ENCODE data around the gene ZFC3H1.
A peak's percentile ranks its signal among the peaks of the same experiment; 100 is the strongest.
"Not testable (repeated sequence)": the region's sequence is repeated elsewhere in the genome, so short reads cannot be mapped to it uniquely, and the experiment has no call there.

ZFC3H1 gene

GRCh38 chr12:71663561-71664410 lies at the start of gene ZFC3H1, which contains the start of gene THAP2:
ZFC3H1 (minus strand) TSS chr12:71663848; CDS start chr12:71663610, 238 bp downstream.
THAP2 (plus strand) TSS chr12:71664301; CDS start chr12:71664510, 209 bp downstream.
- DNase-seq: peak; percentile 96

GRCh38 chr12:71710276-71711125 lies 46.9 kb upstream of the ZFC3H1 start:
- no peak for DNase-seq

- DNase-seq: no peak
Measured at GRCh38 chr12:71708658-71709057, 45.0 kb upstream of the ZFC3H1 start.

- DNase-seq: no peak
Measured at GRCh38 chr12:71704920-71705319, 41.3 kb upstream of the ZFC3H1 start.

GRCh38 chr12:71703206-71703605 lies 39.6 kb upstream of the ZFC3H1 start:
- DNase-seq: no peak

GRCh38 chr12:71702590-71702989 lies 38.9 kb upstream of the ZFC3H1 start:
- no peak for DNase-seq

GRCh38 chr12:71702181-71702580 lies 38.5 kb upstream of the ZFC3H1 start:
- not testable (repeated sequence) for DNase-seq

GRCh38 chr12:71695782-71696181 lies 32.1 kb upstream of the ZFC3H1 start:
- DNase-seq: no peak

- no peak for DNase-seq
Measured at GRCh38 chr12:71694099-71694820, 30.6 kb upstream of the ZFC3H1 start.

GRCh38 chr12:71693651-71694050 lies 30.0 kb upstream of the ZFC3H1 start:
- not testable (repeated sequence) for DNase-seq

- no peak for DNase-seq
Measured at GRCh38 chr12:71693126-71693525, 29.5 kb upstream of the ZFC3H1 start.

GRCh38 chr12:71691504-71692129 lies 28.0 kb upstream of the ZFC3H1 start:
- DNase-seq: no peak

GRCh38 chr12:71688961-71689570 lies 25.4 kb upstream of the ZFC3H1 start:
- no peak for DNase-seq

GRCh38 chr12:71687172-71687571 lies 23.5 kb upstream of the ZFC3H1 start:
- DNase-seq: not testable (repeated sequence)

- no peak for DNase-seq
Measured at GRCh38 chr12:71686658-71687025, 23.0 kb upstream of the ZFC3H1 start.

- peak; percentile 83 for DNase-seq
Measured at GRCh38 chr12:71685914-71686657, 22.4 kb upstream of the ZFC3H1 start, which contains the start of gene TMEM19. TMEM19 (plus strand) TSS chr12:71686082; CDS start chr12:71686681, 599 bp downstream.

- no peak for DNase-seq
Measured at GRCh38 chr12:71685312-71685906, 21.8 kb upstream of the ZFC3H1 start.

GRCh38 chr12:71684081-71684480 lies 20.4 kb upstream of the ZFC3H1 start:
- no peak for DNase-seq

- DNase-seq: no peak
Measured at GRCh38 chr12:71683633-71684032, 20.0 kb upstream of the ZFC3H1 start.

GRCh38 chr12:71682466-71682865 lies 18.8 kb upstream of the ZFC3H1 start:
- DNase-seq: no peak

- DNase-seq: no peak
Measured at GRCh38 chr12:71671816-71672215, 8.2 kb upstream of the ZFC3H1 start.
